Measurements from ENCODE around the gene SLC37A1.

- TF ChIP-seq EZH2 (IDR thresholded peaks at IDR 0.05; ENCODE audit: borderline replicate concordance, low read depth, low read length, poor library complexity, severe bottlenecking) = no peak
- TF ChIP-seq CTCF (conservative IDR thresholded peaks at IDR 0.05; ENCODE audit: low read depth, low read length) = no peak
Measured at GRCh38 chr21:42463861-42464515, 49.7 kb upstream of the SLC37A1 start.

All from A673 (cell line).